Measurements from ENCODE around the gene HLA-DMA. TPM values are rescaled to one million over a fixed set of nuclear protein-coding genes. Genes with fewer than 3 reads are reported as not detected.

Gene HLA-DMA
- total RNA-seq, 1 experiment from 2014 or later, result 3.0 TPM

DNA sequence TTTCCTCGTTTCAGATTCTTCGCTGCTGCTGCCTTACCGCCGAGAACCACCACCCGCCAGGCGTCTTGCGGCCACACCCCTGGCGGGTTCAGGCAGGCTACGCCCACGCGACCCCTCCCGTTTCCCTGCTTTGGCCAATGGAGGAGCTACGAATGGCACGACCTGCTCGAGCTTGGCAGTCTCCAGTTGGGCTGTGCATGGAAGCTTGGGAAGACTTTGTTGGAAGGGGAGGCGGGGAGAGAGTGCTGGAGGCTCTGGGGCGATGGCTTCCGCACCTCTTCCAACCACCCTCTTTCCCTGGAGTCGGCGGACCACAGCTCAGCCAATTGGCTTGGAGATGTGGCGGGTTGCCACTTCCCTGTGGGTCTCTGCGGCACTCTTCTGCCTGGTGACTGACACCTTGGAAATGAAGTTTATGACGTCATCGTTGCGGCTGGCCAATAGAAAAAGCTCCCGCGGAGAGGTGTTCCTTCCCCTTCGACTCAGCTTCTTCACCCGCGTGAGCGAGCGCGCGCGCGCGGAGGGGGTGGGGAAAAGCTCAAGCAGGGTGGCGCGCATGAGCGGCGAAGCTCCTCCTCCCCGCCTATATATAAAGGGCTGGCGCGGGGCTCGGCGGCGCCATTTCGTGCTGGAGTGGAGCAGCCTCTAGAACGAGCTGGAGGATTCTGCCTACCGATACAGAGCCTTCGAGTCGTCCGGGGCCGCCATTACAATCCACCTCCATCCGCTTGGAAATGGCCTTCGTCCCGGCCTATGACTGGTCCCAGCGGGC is 18.9 kb upstream of the HLA-DMA start:
- no peaks in the 10 kb centered on the region for H3K9me3 ChIP-seq (ENCODE audit: low read length)
- no peak for TF ChIP-seq EZH2phosphoT487 (IDR thresholded peaks at IDR 0.05; ENCODE audit: borderline replicate concordance, low read length)
- TF ChIP-seq, protein P1, sequence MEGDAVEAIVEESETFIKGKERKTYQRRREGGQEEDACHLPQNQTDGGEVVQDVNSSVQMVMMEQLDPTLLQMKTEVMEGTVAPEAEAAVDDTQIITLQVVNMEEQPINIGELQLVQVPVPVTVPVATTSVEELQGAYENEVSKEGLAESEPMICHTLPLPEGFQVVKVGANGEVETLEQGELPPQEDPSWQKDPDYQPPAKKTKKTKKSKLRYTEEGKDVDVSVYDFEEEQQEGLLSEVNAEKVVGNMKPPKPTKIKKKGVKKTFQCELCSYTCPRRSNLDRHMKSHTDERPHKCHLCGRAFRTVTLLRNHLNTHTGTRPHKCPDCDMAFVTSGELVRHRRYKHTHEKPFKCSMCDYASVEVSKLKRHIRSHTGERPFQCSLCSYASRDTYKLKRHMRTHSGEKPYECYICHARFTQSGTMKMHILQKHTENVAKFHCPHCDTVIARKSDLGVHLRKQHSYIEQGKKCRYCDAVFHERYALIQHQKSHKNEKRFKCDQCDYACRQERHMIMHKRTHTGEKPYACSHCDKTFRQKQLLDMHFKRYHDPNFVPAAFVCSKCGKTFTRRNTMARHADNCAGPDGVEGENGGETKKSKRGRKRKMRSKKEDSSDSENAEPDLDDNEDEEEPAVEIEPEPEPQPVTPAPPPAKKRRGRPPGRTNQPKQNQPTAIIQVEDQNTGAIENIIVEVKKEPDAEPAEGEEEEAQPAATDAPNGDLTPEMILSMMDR (conservative IDR thresholded peaks at IDR 0.05; ENCODE audit: low read depth, low read length), result no peak
- no peak for TF ChIP-seq EZH2 (IDR thresholded peaks at IDR 0.05; ENCODE audit: low read length, unreplicated experiment)
- CTCF ChIA-PET, result interaction anchor here (0.5 to 2.2 kb wide), 4 partner anchors 13 to 1319 kb away, joined by 5 to 40 read pairs (median 12); partner anchors contain the start of gene HLA-DMA
- H3K27me3 ChIP-seq (ENCODE audit: low read length), result no peaks in the 10 kb centered on the region
- peak overlapping the region; percentile 99 for H3K27ac ChIP-seq (ENCODE audit: low read length)
- no TSS peak for BruUV-seq (replicated peaks)
- peaks cover 47% of the 10 kb centered on the region for H3K36me3 ChIP-seq (ENCODE audit: low read depth, low read length)
- intact Hi-C loops (cut with micrococcal nuclease), result loop anchor here (5.0 kb wide), 1 partner anchor 774 kb away; no protein-coding TSS in a partner anchor
- peak; percentile 40 for ATAC-seq
- H3K4me3 ChIP-seq (ENCODE audit: low read length), result peak overlapping the region; percentile 98
- H3F3A ChIP-seq (ENCODE audit: low read length, unreplicated experiment), result no peaks in the 10 kb centered on the region
- peaks cover 82% of the 10 kb centered on the region for H3K79me2 ChIP-seq (ENCODE audit: low read length)
- DNase-seq, result peak; percentile 100
- no peaks in the 10 kb centered on the region for H3K9me2 ChIP-seq (replicated peaks; ENCODE audit: low read length)
- H3K4me1 ChIP-seq (ENCODE audit: insufficient read depth, low read length), result peaks cover 51% of the 10 kb centered on the region
- no peak overlapping the region for H2AFZ ChIP-seq (ENCODE audit: low read length)
- peak overlapping the region; percentile 99 for H3K4me2 ChIP-seq (ENCODE audit: low read length)
- peak overlapping the region; percentile 98 for H3K9ac ChIP-seq (ENCODE audit: low read length)
- POLR2A ChIA-PET (ENCODE audit: unreplicated experiment), result interaction anchor here (0.6 to 2.6 kb wide), 29 partner anchors 9 to 1431 kb away, joined by 3 to 59 read pairs (median 4); partner anchors contain the start of genes HLA-DMA, PFDN6, PSMB9 and RING1
- peaks cover 46% of the 10 kb centered on the region for H4K20me1 ChIP-seq (ENCODE audit: low read length)

DNA sequence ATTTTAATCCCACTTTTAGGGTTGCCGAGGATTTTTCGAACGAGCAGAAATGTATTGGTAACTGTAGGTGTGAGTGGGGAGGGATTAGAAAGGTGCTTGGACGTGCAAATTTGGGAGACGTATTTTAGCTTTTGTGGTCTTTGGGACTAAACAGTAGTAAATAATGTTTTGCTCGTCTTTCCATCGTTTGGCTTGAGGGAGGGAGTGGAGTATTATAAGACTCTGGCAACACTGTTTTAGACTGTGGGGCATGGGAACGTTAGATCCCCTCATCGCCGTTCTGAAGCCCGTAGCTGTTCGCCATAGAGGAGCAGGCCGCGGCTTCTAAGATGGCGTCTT is 18.3 kb upstream of the HLA-DMA start:
- POLR2A ChIA-PET (ENCODE audit: unreplicated experiment), result interaction anchor here (0.5 to 2.6 kb wide), 20 partner anchors 9 to 1430 kb away, joined by 3 to 59 read pairs (median 4); partner anchors contain the start of genes HLA-DMA, PFDN6, PSMB9 and RING1

More for the DNA sequence above, 18.3 kb upstream of the HLA-DMA start:
- Histone ChIP-seq H3K27ac (ENCODE audit: low read length) (peak overlapping the region; percentile 99), H3K9ac (ENCODE audit: low read length) (peak overlapping the region; percentile 98), H3F3A (ENCODE audit: low read length, unreplicated experiment) (no peaks in the 10 kb centered on the region), H3K9me3 (ENCODE audit: low read length) (no peaks in the 10 kb centered on the region), H3K27me3 (ENCODE audit: low read length) (no peaks in the 10 kb centered on the region), H3K4me1 (ENCODE audit: insufficient read depth, low read length) (peaks cover 49% of the 10 kb centered on the region), H3K79me2 (ENCODE audit: low read length) (peaks cover 80% of the 10 kb centered on the region), H3K4me2 (ENCODE audit: low read length) (peak overlapping the region; percentile 99), H4K20me1 (ENCODE audit: low read length) (peaks cover 41% of the 10 kb centered on the region), H2AFZ (ENCODE audit: low read length) (no peak overlapping the region), H3K36me3 (ENCODE audit: low read depth, low read length) (peaks cover 41% of the 10 kb centered on the region), H3K9me2 (replicated peaks; ENCODE audit: low read length) (no peaks in the 10 kb centered on the region), H3K4me3 (ENCODE audit: low read length) (peak overlapping the region; percentile 83)
- TF ChIP-seq, protein P1 (conservative IDR thresholded peaks at IDR 0.05; ENCODE audit: low read depth, low read length), result no peak
- TF ChIP-seq EZH2phosphoT487 (IDR thresholded peaks at IDR 0.05; ENCODE audit: borderline replicate concordance, low read length) (no peak), EZH2 (IDR thresholded peaks at IDR 0.05; ENCODE audit: low read length, unreplicated experiment) (no peak)
- DNase-seq, result no peak
- CTCF ChIA-PET, result interaction anchor here (1.5 to 2.2 kb wide), 3 partner anchors 13 to 38 kb away, joined by 11 to 40 read pairs (median 13); partner anchors contain the start of gene HLA-DMA
- no peak for ATAC-seq
- intact Hi-C loops (cut with micrococcal nuclease), result loop anchor here (5.0 kb wide), 1 partner anchor 774 kb away; no protein-coding TSS in a partner anchor
- BruUV-seq (replicated peaks), result TSS peak; percentile 55

Data from PC-3 (cell line).